ENCODE data around the gene TEX48. TPM values are rescaled to one million over a fixed set of nuclear protein-coding genes. Genes with fewer than 3 reads are reported as not detected.

Gene TEX48
- total and polyA plus RNA-seq, 5 donors, result not detected

DNA sequence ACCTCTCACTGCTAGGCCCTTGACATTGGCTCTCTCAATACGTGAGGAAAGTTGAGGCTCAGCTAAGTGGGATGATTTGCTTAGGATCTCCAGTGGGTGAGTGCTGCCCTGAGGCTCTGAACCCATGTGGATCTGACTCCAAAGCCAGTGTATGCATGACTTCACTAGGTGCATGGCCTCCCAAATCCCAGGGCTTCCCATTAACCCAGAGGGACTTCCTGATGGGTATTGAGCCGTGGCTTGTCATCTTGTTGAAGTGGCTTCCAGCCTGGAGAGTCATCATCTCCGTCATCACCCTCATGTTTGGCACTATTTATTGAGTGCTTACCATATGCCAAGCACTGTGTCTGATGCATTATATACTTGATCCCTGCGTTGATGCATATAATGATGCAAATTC, 37.3 kb upstream of the TEX48 start:
- Histone ChIP-seq H3K27me3 (ENCODE audit: control insufficient read depth, insufficient read depth) (no peaks in the 10 kb centered on the region), H3K4me3 (ENCODE audit: low read length) (no peak overlapping the region), H3K27ac (ENCODE audit: low read length) (no peak overlapping the region), H3K4me1 (ENCODE audit: control insufficient read depth, insufficient read depth, low read length) (no peaks in the 10 kb centered on the region), H3K9me3 (ENCODE audit: control insufficient read depth, low read length) (no peaks in the 10 kb centered on the region)
- no peak for ATAC-seq
- no peak for DNase-seq
- WGBS, result 85% methylated on average over 4 of the region's 4 CpGs
- intact Hi-C loops (cut with DNase I), result no loop called here

- Histone ChIP-seq H3K4me3 (ENCODE audit: low read length) (no peak overlapping the region), H3K9me3 (ENCODE audit: control insufficient read depth, low read length) (no peaks in the 10 kb centered on the region), H3K4me1 (ENCODE audit: control insufficient read depth, insufficient read depth, low read length) (no peaks in the 10 kb centered on the region), H3K27me3 (ENCODE audit: control insufficient read depth, insufficient read depth) (no peaks in the 10 kb centered on the region), H3K27ac (ENCODE audit: low read length) (no peak overlapping the region)
- intact Hi-C loops (cut with DNase I), result no loop called here
- ATAC-seq (no peak), DNase-seq (peak in 1 of 3 donors; percentile 44)
- WGBS, result 81% methylated on average over 8 of the region's 8 CpGs
Observed at GRCh38 chr9:114718801-114719221, 36.8 kb upstream of the TEX48 start.

DNA sequence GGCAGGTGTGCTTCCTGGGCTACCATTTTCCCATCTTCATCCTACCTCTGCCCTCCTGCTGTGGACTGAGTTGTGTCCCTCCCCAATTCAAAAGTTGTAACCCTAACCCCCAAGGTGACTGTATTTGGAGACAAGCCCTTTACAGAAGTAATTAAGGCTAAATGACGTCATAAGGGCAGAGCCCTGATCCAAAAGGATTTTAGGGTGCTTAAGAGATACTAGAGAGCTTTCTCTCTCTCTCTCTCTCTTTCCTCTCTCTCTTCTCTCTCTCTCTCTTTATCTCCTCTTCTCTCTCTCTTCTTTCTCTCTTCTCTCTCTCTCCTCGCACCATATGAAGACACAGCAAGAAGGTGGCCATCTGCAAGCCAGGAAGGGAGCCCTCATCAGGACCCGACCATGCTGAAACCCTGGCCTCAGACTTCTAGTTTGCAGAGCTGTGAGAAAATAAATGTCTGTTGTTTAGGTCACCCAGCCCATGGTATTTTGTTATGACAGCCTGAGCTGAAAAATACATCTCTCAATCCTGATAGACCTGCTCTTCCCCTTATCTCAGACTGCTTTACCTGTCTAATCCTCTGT, 36.0 kb upstream of the TEX48 start:
- H3K27me3 ChIP-seq (ENCODE audit: control insufficient read depth, insufficient read depth), result no peaks in the 10 kb centered on the region
- no peak overlapping the region for H3K4me3 ChIP-seq (ENCODE audit: low read length)
- DNase-seq, result no peak
- intact Hi-C loops (cut with DNase I), result no loop called here
- H3K27ac ChIP-seq (ENCODE audit: low read length), result no peak overlapping the region
- H3K9me3 ChIP-seq (ENCODE audit: control insufficient read depth, low read length), result no peaks in the 10 kb centered on the region
- 75% methylated on average over 3 of the region's 3 CpGs for WGBS
- ATAC-seq, result no peak
- no peaks in the 10 kb centered on the region for H3K4me1 ChIP-seq (ENCODE audit: control insufficient read depth, insufficient read depth, low read length)

DNA sequence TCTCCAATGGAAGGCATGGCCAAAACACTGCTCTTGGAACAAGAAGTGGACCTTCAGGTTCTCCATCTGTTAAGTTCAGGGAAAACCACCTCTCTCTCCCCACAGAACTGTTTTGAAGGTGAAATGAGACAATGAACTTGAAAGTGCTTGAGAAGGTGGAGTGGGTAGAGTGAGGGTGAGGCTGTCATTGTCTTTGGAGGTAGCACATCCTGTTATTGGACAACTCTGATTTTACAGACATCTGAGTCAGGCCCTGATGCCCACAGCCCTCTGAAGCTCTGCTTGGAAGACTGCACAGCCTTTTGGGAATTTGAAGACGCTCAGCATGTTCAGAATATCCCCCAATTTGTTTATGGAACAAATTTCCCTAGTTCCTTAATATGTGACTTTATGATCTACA, 27.6 kb upstream of the TEX48 start:
- no peaks in the 10 kb centered on the region for H3K9me3 ChIP-seq (ENCODE audit: control insufficient read depth, low read length)
- intact Hi-C loops (cut with DNase I), result no loop called here
- no peaks in the 10 kb centered on the region for H3K27me3 ChIP-seq (ENCODE audit: control insufficient read depth, insufficient read depth)
- ATAC-seq (no peak), DNase-seq (no peak)
- no peaks in the 10 kb centered on the region for H3K4me1 ChIP-seq (ENCODE audit: control insufficient read depth, insufficient read depth, low read length)
- H3K27ac ChIP-seq (ENCODE audit: low read length), result no peak overlapping the region
- no peak overlapping the region for H3K4me3 ChIP-seq (ENCODE audit: low read length)
- WGBS, result 69% methylated on average over 1 of the region's 1 CpG

DNA sequence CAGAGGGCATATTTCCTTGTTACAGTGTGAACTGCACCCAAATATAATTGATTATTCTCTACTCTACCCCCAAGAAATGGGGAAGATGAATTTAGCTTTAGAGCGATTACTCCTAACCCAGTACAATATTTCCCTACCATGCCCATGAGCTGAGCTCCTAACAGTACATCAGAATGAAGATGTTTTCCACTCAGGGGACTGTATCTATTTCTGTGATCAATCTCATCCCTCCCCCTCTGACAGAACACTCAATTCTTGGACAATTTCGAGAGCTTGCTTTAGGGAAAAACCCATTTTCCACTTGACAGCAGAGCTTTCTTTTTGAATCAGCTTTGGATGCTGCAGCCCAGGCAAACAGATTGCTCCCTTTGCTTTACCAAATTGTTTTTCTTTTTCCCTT, 24.7 kb upstream of the TEX48 start:
- no peak overlapping the region for H3K4me3 ChIP-seq (ENCODE audit: low read length)
- intact Hi-C loops (cut with DNase I), result no loop called here
- no peaks in the 10 kb centered on the region for H3K9me3 ChIP-seq (ENCODE audit: control insufficient read depth, low read length)
- no peak overlapping the region for H3K27ac ChIP-seq (ENCODE audit: low read length)
- no peaks in the 10 kb centered on the region for H3K27me3 ChIP-seq (ENCODE audit: control insufficient read depth, insufficient read depth)
- 89% methylated on average over 2 of the region's 2 CpGs for WGBS
- H3K4me1 ChIP-seq (ENCODE audit: control insufficient read depth, insufficient read depth, low read length), result no peaks in the 10 kb centered on the region
- ATAC-seq (no peak), DNase-seq (no peak)

- no peak for ATAC-seq
- DNase-seq, result no peak
- Histone ChIP-seq H3K4me3 (ENCODE audit: low read length) (no peak overlapping the region), H3K9me3 (ENCODE audit: control insufficient read depth, low read length) (no peaks in the 10 kb centered on the region), H3K27ac (ENCODE audit: low read length) (no peak overlapping the region), H3K27me3 (ENCODE audit: control insufficient read depth, insufficient read depth) (no peaks in the 10 kb centered on the region), H3K4me1 (ENCODE audit: control insufficient read depth, insufficient read depth, low read length) (no peaks in the 10 kb centered on the region)
- intact Hi-C loops (cut with DNase I), result no loop called here
Observed at GRCh38 chr9:114701988-114702387, 20.0 kb upstream of the TEX48 start.

- no peak for DNase-seq
- no peak overlapping the region for H3K4me3 ChIP-seq (ENCODE audit: low read length)
- no peak for ATAC-seq
- H3K27ac ChIP-seq (ENCODE audit: low read length), result no peak overlapping the region
- H3K4me1 ChIP-seq (ENCODE audit: control insufficient read depth, insufficient read depth, low read length), result no peaks in the 10 kb centered on the region
- 89% methylated on average over 4 of the region's 4 CpGs for WGBS
- intact Hi-C loops (cut with DNase I), result no loop called here
- no peaks in the 10 kb centered on the region for H3K27me3 ChIP-seq (ENCODE audit: control insufficient read depth, insufficient read depth)
- H3K9me3 ChIP-seq (ENCODE audit: control insufficient read depth, low read length), result no peaks in the 10 kb centered on the region
Observed at GRCh38 chr9:114697951-114698351, 16.0 kb upstream of the TEX48 start.

DNA sequence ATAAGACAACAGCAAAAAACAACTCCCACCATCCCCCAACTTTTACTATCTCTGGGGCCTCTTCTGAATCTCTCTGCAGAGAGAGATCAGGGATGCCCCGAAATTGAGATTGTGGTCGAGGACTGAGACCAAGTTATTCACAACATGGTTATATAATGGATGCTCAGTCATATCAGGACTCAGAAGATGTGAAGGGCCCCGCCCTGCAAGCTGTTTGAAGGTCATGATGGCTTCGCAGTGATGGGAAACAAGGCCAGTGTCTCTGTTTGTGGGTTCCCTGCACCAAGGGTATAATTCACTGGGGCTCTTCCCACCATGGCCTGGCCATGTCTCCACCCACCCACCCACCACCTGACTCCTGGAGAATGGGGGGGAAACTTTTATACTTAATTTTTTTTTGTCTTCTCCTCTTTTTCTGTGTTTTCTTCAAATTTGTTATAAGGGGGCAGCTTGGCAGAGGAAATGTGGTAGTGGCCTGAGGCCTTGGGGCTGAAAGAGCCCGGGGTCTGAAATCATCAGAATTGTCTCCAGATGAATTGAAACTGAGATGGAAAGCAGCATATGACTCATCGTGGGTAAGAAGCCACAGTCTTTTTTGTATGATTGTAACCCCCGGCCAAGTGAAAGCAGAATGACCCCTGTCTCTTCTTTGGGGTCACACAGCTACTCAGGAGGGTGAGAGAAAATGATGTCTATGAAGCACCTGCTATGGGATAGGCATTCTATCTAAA, 15.0 kb upstream of the TEX48 start:
- intact Hi-C loops (cut with DNase I), result no loop called here
- H3K9me3 ChIP-seq (ENCODE audit: control insufficient read depth, low read length), result no peaks in the 10 kb centered on the region
- H3K4me1 ChIP-seq (ENCODE audit: control insufficient read depth, insufficient read depth, low read length), result no peaks in the 10 kb centered on the region
- DNase-seq, result no peak
- no peaks in the 10 kb centered on the region for H3K27me3 ChIP-seq (ENCODE audit: control insufficient read depth, insufficient read depth)
- no peak overlapping the region for H3K27ac ChIP-seq (ENCODE audit: low read length)
- no peak for ATAC-seq
- H3K4me3 ChIP-seq (ENCODE audit: low read length), result no peak overlapping the region
- 77% methylated on average over 7 of the region's 7 CpGs for WGBS

- Histone ChIP-seq H3K9me3 (ENCODE audit: control insufficient read depth, low read length) (no peaks in the 10 kb centered on the region), H3K27ac (ENCODE audit: low read length) (no peak overlapping the region), H3K4me1 (ENCODE audit: control insufficient read depth, insufficient read depth, low read length) (no peaks in the 10 kb centered on the region), H3K4me3 (ENCODE audit: low read length) (no peak overlapping the region), H3K27me3 (ENCODE audit: control insufficient read depth, insufficient read depth) (no peaks in the 10 kb centered on the region)
- no peak for DNase-seq
- 81% methylated on average over 2 of the region's 2 CpGs for WGBS
- no peak for ATAC-seq
- intact Hi-C loops (cut with DNase I), result no loop called here
Observed at GRCh38 chr9:114695948-114696347, 14.0 kb upstream of the TEX48 start.

DNA sequence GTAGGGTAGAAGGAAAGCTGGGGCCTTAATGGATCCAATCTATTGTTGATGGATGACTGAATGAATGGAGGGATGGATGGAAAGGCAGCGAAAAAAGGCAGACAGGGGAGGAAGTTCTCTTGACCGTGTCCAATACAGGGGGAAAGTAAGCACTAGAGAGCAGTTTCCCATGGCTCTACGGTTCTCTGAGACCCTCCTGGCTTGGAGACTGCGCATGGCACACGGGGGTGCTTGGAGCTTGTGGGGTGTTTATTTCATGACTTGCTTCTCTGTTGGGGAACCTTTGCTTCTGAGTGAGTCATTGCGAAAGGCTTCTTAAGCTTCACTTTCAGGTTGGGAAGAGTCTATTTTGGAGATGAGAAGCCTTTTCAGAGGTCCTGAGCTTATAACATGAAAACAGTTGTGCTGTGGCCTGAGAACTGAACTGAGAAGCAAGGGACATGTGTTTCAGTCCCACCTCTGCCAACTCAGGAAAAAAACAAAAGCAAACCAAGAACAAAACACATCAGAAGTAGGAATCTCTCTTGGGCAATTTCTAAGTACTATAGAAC, 12.8 kb upstream of the TEX48 start:
- 92% methylated on average over 6 of the region's 6 CpGs for WGBS
- intact Hi-C loops (cut with DNase I), result no loop called here
- no peak overlapping the region for H3K4me3 ChIP-seq (ENCODE audit: low read length)
- DNase-seq (no peak), ATAC-seq (no peak)
- no peak overlapping the region for H3K27ac ChIP-seq (ENCODE audit: low read length)
- H3K9me3 ChIP-seq (ENCODE audit: control insufficient read depth, low read length), result no peaks in the 10 kb centered on the region
- no peaks in the 10 kb centered on the region for H3K4me1 ChIP-seq (ENCODE audit: control insufficient read depth, insufficient read depth, low read length)
- H3K27me3 ChIP-seq (ENCODE audit: control insufficient read depth, insufficient read depth), result no peaks in the 10 kb centered on the region

DNA sequence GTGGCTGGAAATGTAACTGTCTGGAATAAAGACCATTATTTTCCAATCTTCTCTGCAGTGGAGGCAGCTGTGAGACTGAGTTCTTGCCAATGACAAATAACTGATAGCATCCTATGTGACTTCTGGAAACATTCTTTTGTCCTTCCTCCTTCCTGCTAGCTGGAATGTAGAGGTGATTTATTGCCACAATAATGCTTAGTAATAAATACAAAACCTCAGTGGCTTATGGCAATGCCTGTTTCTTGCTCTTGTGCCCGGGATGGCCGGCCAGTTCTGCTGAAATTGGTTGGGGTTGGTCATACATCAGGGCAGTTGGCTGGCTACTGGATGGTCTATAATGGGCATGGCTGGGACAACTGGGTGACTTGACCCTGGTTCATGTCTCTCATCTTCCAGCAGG, 12.2 kb upstream of the TEX48 start:
- Histone ChIP-seq H3K27ac (ENCODE audit: low read length) (no peak overlapping the region), H3K4me3 (ENCODE audit: low read length) (no peak overlapping the region), H3K4me1 (ENCODE audit: control insufficient read depth, insufficient read depth, low read length) (no peaks in the 10 kb centered on the region), H3K9me3 (ENCODE audit: control insufficient read depth, low read length) (no peaks in the 10 kb centered on the region), H3K27me3 (ENCODE audit: control insufficient read depth, insufficient read depth) (no peaks in the 10 kb centered on the region)
- ATAC-seq, result no peak
- no peak for DNase-seq
- whole genome bisulfite sequencing, result 89% methylated on average over 2 of the region's 2 CpGs
- intact Hi-C loops (cut with DNase I), result no loop called here
